Measurements from ENCODE around the gene SLC35A3. TPM values are rescaled to one million over a fixed set of nuclear protein-coding genes. Genes with fewer than 3 reads are reported as not detected.

The SLC35A3 gene
- total and polyA plus RNA-seq, 10 of the 15 experiments (the other 5 are each of a cell fraction or from before 2014, with no cell fraction given) = 3.6 to 24.3 (median 15.4) TPM

DNA sequence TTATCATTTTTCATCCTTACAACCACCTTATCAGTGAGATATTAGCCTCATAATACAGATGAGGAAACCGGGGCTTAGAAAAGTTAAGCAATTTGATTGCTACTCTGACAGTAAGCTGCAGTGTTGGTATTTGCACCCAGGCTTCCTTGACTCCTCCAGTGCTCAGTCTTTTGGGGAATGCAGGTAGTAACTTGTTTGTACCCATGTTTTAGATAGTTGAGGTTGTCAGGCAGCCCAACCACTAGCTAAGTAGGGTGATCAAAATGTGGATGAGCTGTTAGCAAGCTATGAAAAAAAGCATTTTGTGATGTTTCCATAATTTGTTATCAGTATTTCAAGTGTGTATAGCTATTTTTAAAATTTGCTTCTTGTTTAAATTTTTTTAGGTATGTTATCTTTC is 82.1 kb downstream of the SLC35A3 start:
- FAIRE-seq (no peak), ATAC-seq (no peak), DNase-seq (ENCODE audit: low read depth, low spot score) (no peak)
- Histone ChIP-seq H3K27me3 (replicated peaks in 1 of 2; ENCODE audit: control insufficient read depth in 2 of 2, insufficient read depth in 2 of 2, low read length in 1 of 2) (no peaks in the 10 kb centered on the region), H2AFZ (ENCODE audit: control insufficient read depth, low read depth, low read length) (no peak overlapping the region), H3K27ac (ENCODE audit: control insufficient read depth, insufficient read depth) (no peak overlapping the region), H3K4me2 (ENCODE audit: control insufficient read depth, insufficient read depth) (no peak overlapping the region), H3K9ac (ENCODE audit: control insufficient read depth, insufficient read depth, low read length) (no peak overlapping the region), H3K9me3 (replicated peaks; ENCODE audit: control insufficient read depth, insufficient read depth, low read length) (no peaks in the 10 kb centered on the region; the same call in 2 of the 3 replicates), H3K36me3 (ENCODE audit: control insufficient read depth in 2 of 2, insufficient read depth in 2 of 2, low read length in 1 of 2) (peaks cover 0 to 23% of the 10 kb centered on the region in 2 experiments; a peak in 3 of 4 replicates), H4K20me1 (ENCODE audit: control insufficient read depth, insufficient read depth) (no peaks in the 10 kb centered on the region), H3K4me1 (ENCODE audit: control insufficient read depth, insufficient read depth, low read length) (peaks cover 13% of the 10 kb centered on the region), H3K79me2 (ENCODE audit: control insufficient read depth, insufficient read depth, low read length) (peaks cover 72% of the 10 kb centered on the region), H3K4me3 (no peak overlapping the region)
- ChIA-PET POLR2A (interaction anchor here (0.7 to 2.7 kb wide), 8 partner anchors 8 to 393 kb away, joined by 3 to 14 read pairs (median 4); a partner anchor contains a TSS), RAD21 (ENCODE audit: unreplicated experiment) (interaction anchor here (0.8 to 2.1 kb wide), 5 partner anchors 9 to 214 kb away, joined by 3 to 4 read pairs (median 4); partner anchors contain the start of gene RTCA), CTCF (interaction anchor here (0.6 to 1.8 kb wide), 10 partner anchors 9 to 568 kb away, joined by 3 to 5 read pairs (median 4); a partner anchor contains a TSS), SMC1A (ENCODE audit: uncharacterized antibody, unreplicated experiment) (interaction anchor here (0.8 to 6.8 kb wide), 7 partner anchors 9 to 36 kb away, joined by 3 to 56 read pairs (median 4); no protein-coding TSS in a partner anchor)
- no TSS peak for BruUV-seq (replicated peaks)
- 100% methylated on average over 1 of the region's 1 CpG for WGBS (ENCODE audit: insufficient coverage, insufficient replicate concordance, low lambda C conversion rate, missing lambda C conversion rate)
- in situ Hi-C loops (cut with MboI) (no loop called here), intact Hi-C loops (cut with micrococcal nuclease; ENCODE audit: unreplicated experiment) (loop anchor here (2.0 kb wide), 1 partner anchor 25 kb away; no protein-coding TSS in a partner anchor)
- TF ChIP-seq, protein P1, sequence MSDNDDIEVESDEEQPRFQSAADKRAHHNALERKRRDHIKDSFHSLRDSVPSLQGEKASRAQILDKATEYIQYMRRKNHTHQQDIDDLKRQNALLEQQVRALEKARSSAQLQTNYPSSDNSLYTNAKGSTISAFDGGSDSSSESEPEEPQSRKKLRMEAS (IDR thresholded peaks at IDR 0.05; ENCODE audit: low read depth, low read length) = no peak
- no peak for TF ChIP-seq TARDBP (IDR thresholded peaks at IDR 0.05; ENCODE audit: borderline replicate concordance)
- TF ChIP-seq HDAC6 (IDR thresholded peaks at IDR 0.05; ENCODE audit: unreplicated experiment) = no peak
- TF ChIP-seq, protein P2, sequence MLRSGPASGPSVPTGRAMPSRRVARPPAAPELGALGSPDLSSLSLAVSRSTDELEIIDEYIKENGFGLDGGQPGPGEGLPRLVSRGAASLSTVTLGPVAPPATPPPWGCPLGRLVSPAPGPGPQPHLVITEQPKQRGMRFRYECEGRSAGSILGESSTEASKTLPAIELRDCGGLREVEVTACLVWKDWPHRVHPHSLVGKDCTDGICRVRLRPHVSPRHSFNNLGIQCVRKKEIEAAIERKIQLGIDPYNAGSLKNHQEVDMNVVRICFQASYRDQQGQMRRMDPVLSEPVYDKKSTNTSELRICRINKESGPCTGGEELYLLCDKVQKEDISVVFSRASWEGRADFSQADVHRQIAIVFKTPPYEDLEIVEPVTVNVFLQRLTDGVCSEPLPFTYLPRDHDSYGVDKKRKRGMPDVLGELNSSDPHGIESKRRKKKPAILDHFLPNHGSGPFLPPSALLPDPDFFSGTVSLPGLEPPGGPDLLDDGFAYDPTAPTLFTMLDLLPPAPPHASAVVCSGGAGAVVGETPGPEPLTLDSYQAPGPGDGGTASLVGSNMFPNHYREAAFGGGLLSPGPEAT (IDR thresholded peaks at IDR 0.05; ENCODE audit: low read depth) = no peak
- no peak for TF ChIP-seq NFIC (IDR thresholded peaks at IDR 0.05; ENCODE audit: low read depth, low read length)
